ENCODE measurements around the gene ZKSCAN5. TPM values are rescaled to one million over a fixed set of nuclear protein-coding genes. Genes with fewer than 3 reads are reported as not detected.
"Not testable (repeated sequence)": the region's sequence is repeated elsewhere in the genome, so short reads cannot be mapped to it uniquely, and the experiment has no call there.

Gene ZKSCAN5
- total RNA-seq, 1 donor from 2014 or later, result 4.4 TPM

DNA sequence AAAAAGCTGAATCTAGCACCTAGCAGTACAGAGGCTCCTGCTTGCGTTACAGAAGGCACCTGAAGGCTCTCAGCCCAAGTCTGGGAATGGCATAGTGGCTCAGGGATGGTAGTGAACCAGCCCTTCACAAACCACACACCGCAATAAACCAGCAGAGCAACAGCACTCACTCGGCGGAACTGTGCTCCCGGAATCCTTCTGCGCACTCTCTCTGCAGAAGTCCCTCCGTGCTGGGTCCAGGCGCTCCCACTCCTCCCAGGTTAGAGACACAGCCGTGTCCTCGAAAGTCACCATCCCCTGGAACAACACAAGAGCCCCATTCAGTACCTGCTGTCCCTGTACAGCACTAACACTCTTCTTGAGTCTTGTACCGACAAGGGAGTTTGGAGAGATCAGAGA is 5.9 kb upstream of the ZKSCAN5 start:
- intact Hi-C loops (cut with DNase I), result no loop called here
- no peak overlapping the region for H3K27ac ChIP-seq
- TF ChIP-seq, protein P1, sequence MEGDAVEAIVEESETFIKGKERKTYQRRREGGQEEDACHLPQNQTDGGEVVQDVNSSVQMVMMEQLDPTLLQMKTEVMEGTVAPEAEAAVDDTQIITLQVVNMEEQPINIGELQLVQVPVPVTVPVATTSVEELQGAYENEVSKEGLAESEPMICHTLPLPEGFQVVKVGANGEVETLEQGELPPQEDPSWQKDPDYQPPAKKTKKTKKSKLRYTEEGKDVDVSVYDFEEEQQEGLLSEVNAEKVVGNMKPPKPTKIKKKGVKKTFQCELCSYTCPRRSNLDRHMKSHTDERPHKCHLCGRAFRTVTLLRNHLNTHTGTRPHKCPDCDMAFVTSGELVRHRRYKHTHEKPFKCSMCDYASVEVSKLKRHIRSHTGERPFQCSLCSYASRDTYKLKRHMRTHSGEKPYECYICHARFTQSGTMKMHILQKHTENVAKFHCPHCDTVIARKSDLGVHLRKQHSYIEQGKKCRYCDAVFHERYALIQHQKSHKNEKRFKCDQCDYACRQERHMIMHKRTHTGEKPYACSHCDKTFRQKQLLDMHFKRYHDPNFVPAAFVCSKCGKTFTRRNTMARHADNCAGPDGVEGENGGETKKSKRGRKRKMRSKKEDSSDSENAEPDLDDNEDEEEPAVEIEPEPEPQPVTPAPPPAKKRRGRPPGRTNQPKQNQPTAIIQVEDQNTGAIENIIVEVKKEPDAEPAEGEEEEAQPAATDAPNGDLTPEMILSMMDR (IDR thresholded peaks at IDR 0.05), result no peak
- peaks cover 10 to 16% of the 10 kb centered on the region in 2 donors for H3K9me3 ChIP-seq
- H3K27me3 ChIP-seq, result no peaks in the 10 kb centered on the region
- peaks cover 14 to 30% of the 10 kb centered on the region in 2 donors for H3K4me1 ChIP-seq
- DNase-seq (ENCODE audit: low spot score in 2 of 2), result no peak
- peaks cover 26 to 47% of the 10 kb centered on the region in 2 donors for H3K36me3 ChIP-seq
- peak overlapping the region; percentile 78 to 81 for H3K4me3 ChIP-seq

DNA sequence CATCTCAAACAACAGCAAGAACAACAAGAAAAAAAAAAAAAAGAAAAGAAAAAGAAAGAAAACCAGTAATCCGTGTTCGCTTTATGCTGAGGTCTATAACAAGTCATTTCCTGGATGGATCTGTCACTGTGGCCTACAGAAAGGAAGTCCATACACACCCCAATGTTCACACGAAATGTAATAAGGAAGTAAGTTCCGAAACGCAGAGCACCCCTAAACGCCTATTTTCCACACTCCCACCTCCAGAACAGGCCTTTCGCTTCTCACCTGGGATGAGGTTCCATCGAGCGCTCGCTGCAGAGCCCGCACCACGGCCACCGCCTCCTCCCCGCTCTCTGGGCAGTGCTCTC is 5.1 kb upstream of the ZKSCAN5 start:
- Histone ChIP-seq H3K4me3 (peak overlapping the region; percentile 78 to 81), H3K36me3 (peaks cover 18 to 39% of the 10 kb centered on the region in 2 donors), H3K27ac (peak overlapping the region; percentile 91 to 97), H3K9me3 (peaks cover 2 to 9% of the 10 kb centered on the region in 2 donors), H3K4me1 (peaks cover 14 to 30% of the 10 kb centered on the region in 2 donors), H3K27me3 (no peaks in the 10 kb centered on the region)
- TF ChIP-seq, protein P1 (IDR thresholded peaks at IDR 0.05), result no peak
- DNase-seq (ENCODE audit: low spot score in 2 of 2), result no peak
- intact Hi-C loops (cut with DNase I), result loop anchor here (1.0 kb wide), 1 partner anchor 27 kb away; the partner anchor contains the start of gene ZNF789

DNA sequence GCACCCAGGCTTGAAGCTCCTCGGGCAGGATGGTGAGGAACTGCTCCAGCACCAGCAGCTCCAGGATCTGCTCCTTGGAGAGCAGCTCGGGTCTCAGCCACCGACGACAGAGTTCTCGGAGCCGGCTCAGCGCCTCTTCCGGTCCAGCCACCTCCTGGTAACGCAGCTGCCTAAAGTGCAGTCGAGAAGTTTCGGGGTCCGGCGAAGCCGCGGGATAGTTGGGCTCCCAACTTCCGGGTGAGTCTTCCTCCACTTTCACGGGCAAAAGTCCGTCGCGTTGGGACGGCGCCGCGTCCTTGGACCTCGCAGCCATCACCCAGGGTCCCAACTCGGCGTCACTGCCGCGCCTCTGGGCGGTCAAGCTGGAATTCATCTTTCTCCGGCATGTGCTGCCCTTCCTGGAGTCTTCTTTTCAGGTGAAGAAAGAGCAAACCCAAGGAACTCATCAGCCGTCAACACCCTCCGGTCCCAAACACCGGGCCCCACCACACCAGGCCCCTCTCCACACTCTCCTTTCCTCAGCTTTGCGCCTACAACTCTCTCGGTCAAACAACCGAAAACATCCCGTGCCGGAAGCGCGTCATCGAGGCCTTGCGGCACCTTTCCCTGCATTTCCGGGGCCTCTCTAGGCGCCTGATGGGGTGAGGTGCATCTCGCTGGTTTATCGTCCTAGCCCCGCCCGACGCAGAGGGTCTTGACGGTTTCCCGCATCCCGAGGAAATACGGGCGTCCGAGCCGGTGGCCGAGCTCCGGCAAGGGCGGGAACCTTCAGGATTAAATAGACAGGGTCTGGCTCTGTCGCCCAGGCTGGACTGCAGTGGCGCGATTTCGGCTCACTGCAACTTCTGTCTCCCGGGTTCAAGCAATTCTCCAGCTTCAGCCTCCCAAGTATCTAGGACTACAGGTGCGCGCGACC is 4.5 kb upstream of the ZKSCAN5 start, which contains the start of gene ZNF394:
TSS of gene ZNF394 (minus strand) at position 561 of the 916 bp plus-strand sequence. CDS start at position 373, 188 bp downstream.
- Histone ChIP-seq H3K4me3 (peak within 1 kb of the TSS; percentile 78 to 81), H3K4me1 (peaks cover 14 to 30% of the 10 kb centered on the region in 2 donors), H3K27me3 (no peaks in the 10 kb centered on the region), H3K36me3 (peaks cover 12 to 32% of the 10 kb centered on the region in 2 donors), H3K27ac (peak within 1 kb of the TSS; percentile 91 to 97), H3K9me3 (peaks cover 0 to 2% of the 10 kb centered on the region in 2 donors)
- TF ChIP-seq, protein P1 (IDR thresholded peaks at IDR 0.05), result no peak
- peak; percentile 39 to 95 for DNase-seq (ENCODE audit: low spot score in 2 of 2)
- intact Hi-C loops (cut with DNase I), result loop anchor here (1.0 to 10.0 kb wide), 3 partner anchors 28 to 1215 kb away; partner anchors contain the start of genes BRI3, ZNF789 and ZSCAN25

DNA sequence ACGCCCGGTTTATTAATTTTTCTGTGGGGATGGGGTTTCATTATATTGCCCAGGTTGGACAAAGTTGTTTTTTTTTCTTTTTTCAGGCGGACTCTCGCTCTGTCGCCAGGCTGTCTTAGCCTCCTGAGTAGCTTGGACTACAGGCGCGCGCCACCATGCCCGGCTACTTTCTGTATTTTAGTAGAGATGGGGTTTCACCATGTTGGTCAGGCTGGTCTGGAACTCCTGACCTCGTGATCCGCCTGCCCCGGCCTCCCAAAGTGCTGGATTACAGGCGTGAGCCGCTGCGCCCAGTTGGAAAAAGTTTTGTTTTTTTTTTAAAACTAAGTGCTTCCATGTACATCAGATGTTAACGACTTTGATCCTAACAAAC is 3.8 kb upstream of the ZKSCAN5 start:
- TF ChIP-seq, protein P1 (IDR thresholded peaks at IDR 0.05), result no peak
- intact Hi-C loops (cut with DNase I), result loop anchor here (2.0 to 10.0 kb wide), 2 partner anchors 116 to 1216 kb away; partner anchors contain the start of genes BRI3 and ZSCAN25
- Histone ChIP-seq H3K36me3 (peaks cover 6 to 26% of the 10 kb centered on the region in 2 donors), H3K4me1 (peaks cover 14 to 33% of the 10 kb centered on the region in 2 donors), H3K27me3 (no peaks in the 10 kb centered on the region), H3K4me3 (peak overlapping the region; percentile 78 to 81), H3K9me3 (no peaks in the 10 kb centered on the region), H3K27ac (peak overlapping the region; percentile 91 to 97)
- no peak for DNase-seq (ENCODE audit: low spot score in 2 of 2)

DNA sequence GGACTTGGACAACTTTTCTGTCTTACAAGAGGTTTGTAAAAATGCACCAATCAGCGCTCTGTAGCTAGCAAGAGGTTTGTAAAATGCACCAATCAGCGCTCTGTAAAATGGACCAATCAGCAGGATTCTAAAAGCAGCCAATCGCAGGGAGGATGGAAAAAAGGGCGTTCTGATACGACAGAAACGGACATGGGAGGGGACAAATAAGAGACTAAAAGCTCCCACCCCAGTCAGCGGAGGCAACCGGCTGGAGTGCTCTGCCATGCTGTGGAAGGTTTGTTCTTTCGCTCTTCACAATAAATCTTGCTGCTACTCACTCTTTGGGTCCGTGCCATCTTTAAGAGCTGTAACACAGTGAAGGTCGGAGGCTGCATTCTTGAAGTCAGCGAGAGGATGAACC is 3.2 kb upstream of the ZKSCAN5 start:
- DNase-seq (ENCODE audit: low spot score in 2 of 2); H3K27me3 ChIP-seq; H3K9me3 ChIP-seq; H3K27ac ChIP-seq: not testable (repeated sequence)
- intact Hi-C loops (cut with DNase I), result loop anchor here (2.0 to 10.0 kb wide), 2 partner anchors 116 to 1216 kb away; partner anchors contain the start of genes BRI3 and ZSCAN25
- Histone ChIP-seq H3K4me3 (peak overlapping the region in 1 of 2 donors; percentile 78), H3K4me1 (peaks cover 19 to 39% of the 10 kb centered on the region in 2 donors), H3K36me3 (peaks cover 3 to 20% of the 10 kb centered on the region in 2 donors)

DNA sequence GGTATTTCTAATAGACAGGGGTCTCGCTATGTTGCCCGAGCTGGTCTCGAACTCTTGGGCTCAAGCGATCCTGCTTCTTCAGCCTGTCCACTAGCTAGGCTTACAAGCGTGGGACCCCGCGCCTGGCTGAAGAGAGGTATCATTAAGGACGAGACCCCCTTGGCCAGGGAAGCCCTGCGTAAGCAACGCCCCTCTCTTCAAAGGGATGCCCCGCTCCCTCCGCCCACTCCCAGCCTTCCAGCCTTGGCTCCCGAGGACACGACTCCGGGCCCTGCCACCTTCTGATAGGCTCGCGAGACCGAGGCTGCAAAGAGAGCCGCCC is 220 bp upstream of the ZKSCAN5 start:
- TF ChIP-seq, protein P1 (IDR thresholded peaks at IDR 0.05), result no peak
- Histone ChIP-seq H3K27me3 (no peaks in the 10 kb centered on the region), H3K4me1 (peaks cover 9 to 28% of the 10 kb centered on the region in 2 donors), H3K4me3 (peak overlapping the region; percentile 75 to 94), H3K36me3 (no peaks in the 10 kb centered on the region), H3K9me3 (no peaks in the 10 kb centered on the region), H3K27ac (peak overlapping the region; percentile 83 to 97)
- peak in 1 of 2 donors; percentile 90 for DNase-seq (ENCODE audit: low spot score in 2 of 2)
- intact Hi-C loops (cut with DNase I), result loop anchor here (1.0 to 10.0 kb wide), 3 partner anchors 32 to 1219 kb away; partner anchors contain the start of genes BRI3, FAM200A and ZNF789
